ENCODE results near the gene PSMA6. TPM values are rescaled to one million over a fixed set of nuclear protein-coding genes. Genes with fewer than 3 reads are reported as not detected.
"Not testable (repeated sequence)": the region's sequence is repeated elsewhere in the genome, so short reads cannot be mapped to it uniquely, and the experiment has no call there.

The PSMA6 gene
- total and polyA plus RNA-seq, 10 of the 15 experiments (the other 5 are each of a cell fraction or from before 2014, with no cell fraction given), result 267 to 1,363 (median 402) TPM

GRCh38 chr14:35348044-35348380 lies 55.8 kb downstream of the PSMA6 start:
- H3K4me1 ChIP-seq (ENCODE audit: control insufficient read depth, insufficient read depth, low read length); intact Hi-C loops (cut with micrococcal nuclease; ENCODE audit: unreplicated experiment); H2AFZ ChIP-seq (ENCODE audit: control insufficient read depth, low read depth, low read length); in situ Hi-C loops (cut with MboI); H3K36me3 ChIP-seq (ENCODE audit: control insufficient read depth in 2 of 2, insufficient read depth in 2 of 2, low read length in 1 of 2); H3K4me3 ChIP-seq; H3K9ac ChIP-seq (ENCODE audit: control insufficient read depth, insufficient read depth, low read length); CTCF ChIA-PET; H4K20me1 ChIP-seq (ENCODE audit: control insufficient read depth, insufficient read depth); ATAC-seq; BruUV-seq (replicated peaks); H3K27me3 ChIP-seq (replicated peaks in 1 of 2; ENCODE audit: control insufficient read depth in 2 of 2, insufficient read depth in 2 of 2, low read length in 1 of 2); H3K4me2 ChIP-seq (ENCODE audit: control insufficient read depth, insufficient read depth); POLR2A ChIA-PET; RAD21 ChIA-PET (ENCODE audit: unreplicated experiment); H3K9me3 ChIP-seq (replicated peaks; ENCODE audit: control insufficient read depth, insufficient read depth, low read length); FAIRE-seq; H3K79me2 ChIP-seq (ENCODE audit: control insufficient read depth, insufficient read depth, low read length); H3K27ac ChIP-seq (ENCODE audit: control insufficient read depth, insufficient read depth); DNase-seq (ENCODE audit: low read depth, low spot score): not testable (repeated sequence)
- SMC1A ChIA-PET (ENCODE audit: uncharacterized antibody, unreplicated experiment), result interaction anchor here (0.6 kb wide), 1 partner anchor 226 kb away, joined by 3 read pairs; no protein-coding TSS in a partner anchor
- WGBS (ENCODE audit: insufficient coverage, insufficient replicate concordance, low lambda C conversion rate, missing lambda C conversion rate), result 60% methylated on average over 6 of the region's 6 CpGs

DNA sequence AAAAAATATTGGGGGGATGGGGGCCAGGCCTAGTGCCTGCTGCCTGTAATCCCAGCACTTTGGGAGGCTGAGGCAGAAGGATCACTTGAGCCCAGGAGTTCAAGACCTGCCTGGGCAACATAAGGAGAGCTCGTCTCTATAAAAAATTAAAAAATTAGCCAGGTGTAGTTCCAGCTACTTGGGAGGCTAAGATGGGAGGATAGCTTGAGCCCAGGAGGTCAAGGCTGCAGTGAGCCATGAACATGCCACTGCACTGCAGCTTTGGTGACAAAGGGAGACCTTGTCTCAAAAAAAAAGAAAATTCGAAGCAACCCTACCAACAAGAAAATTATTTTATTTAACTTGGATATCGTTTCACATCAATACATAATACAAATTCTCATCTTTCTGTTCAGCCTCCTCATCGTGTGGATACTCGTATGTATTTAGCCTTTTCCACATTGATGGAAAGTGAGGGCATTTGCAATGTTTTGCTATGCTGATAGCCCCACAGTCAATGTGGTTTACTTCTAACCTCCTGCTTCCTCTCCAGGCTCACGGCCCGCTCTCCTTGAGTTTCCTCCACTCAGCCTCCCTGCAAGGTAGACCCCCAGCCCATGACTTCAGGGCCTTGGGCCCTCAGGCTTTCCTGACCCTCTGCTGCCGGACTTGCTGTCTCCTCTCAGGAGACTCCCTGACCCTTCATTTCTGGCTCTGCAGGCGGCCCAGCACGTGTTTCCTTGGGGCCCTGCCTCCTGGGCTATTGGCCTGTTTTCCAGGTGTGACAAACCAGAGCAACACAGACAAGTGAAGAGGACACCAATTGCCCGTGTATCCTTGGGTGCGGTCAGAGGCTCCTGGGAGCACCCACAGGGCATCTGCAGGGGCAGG lies 57.5 kb downstream of the PSMA6 start:
- no peak for ATAC-seq
- no peaks in the 10 kb centered on the region for H4K20me1 ChIP-seq (ENCODE audit: control insufficient read depth, insufficient read depth)
- no peaks in the 10 kb centered on the region for H3K79me2 ChIP-seq (ENCODE audit: control insufficient read depth, insufficient read depth, low read length)
- no peaks in the 10 kb centered on the region for H3K9me3 ChIP-seq (replicated peaks; ENCODE audit: control insufficient read depth, insufficient read depth, low read length)
- 71% methylated on average over 12 of the region's 12 CpGs for whole genome bisulfite sequencing (ENCODE audit: insufficient coverage, insufficient replicate concordance, low lambda C conversion rate, missing lambda C conversion rate)
- no peak overlapping the region for H3K27ac ChIP-seq (ENCODE audit: control insufficient read depth, insufficient read depth)
- BruUV-seq (replicated peaks), result no TSS peak
- no peak overlapping the region for H3K9ac ChIP-seq (ENCODE audit: control insufficient read depth, insufficient read depth, low read length)
- CTCF ChIA-PET, result interaction anchor here (0.6 to 1.3 kb wide), 2 partner anchors 8 to 15 kb away, joined by 3 read pairs; no protein-coding TSS in a partner anchor
- no peaks in the 10 kb centered on the region for H3K36me3 ChIP-seq (ENCODE audit: control insufficient read depth in 2 of 2, insufficient read depth in 2 of 2, low read length in 1 of 2)
- no peak for DNase-seq (ENCODE audit: low read depth, low spot score)
- in situ Hi-C loops (cut with MboI) (no loop called here), intact Hi-C loops (cut with micrococcal nuclease; ENCODE audit: unreplicated experiment) (no loop called here)
- no peak overlapping the region for H2AFZ ChIP-seq (ENCODE audit: control insufficient read depth, low read depth, low read length)
- POLR2A ChIA-PET, result no interaction called here
- H3K4me3 ChIP-seq, result no peak overlapping the region
- H3K4me2 ChIP-seq (ENCODE audit: control insufficient read depth, insufficient read depth), result no peak overlapping the region
- no peak for TF ChIP-seq ATF2 (IDR thresholded peaks at IDR 0.05; ENCODE audit: low read length)
- no peak for TF ChIP-seq IKZF2 (IDR thresholded peaks at IDR 0.05)
- no peak for TF ChIP-seq POU2F2 (IDR thresholded peaks at IDR 0.05; ENCODE audit: borderline replicate concordance, low read depth, low read length)
- TF ChIP-seq PAX8 (IDR thresholded peaks at IDR 0.05), result no peak
- no peak for TF ChIP-seq TAF1 (IDR thresholded peaks at IDR 0.05; ENCODE audit: borderline replicate concordance, low read depth, low read length)
- TF ChIP-seq SIX5 (IDR thresholded peaks at IDR 0.05; ENCODE audit: low read depth, low read length, severe bottlenecking), result no peak
- no peak for TF ChIP-seq CHD1 (IDR thresholded peaks at IDR 0.05; ENCODE audit: low read depth, low read length)
- no peak for TF ChIP-seq SMC3 (IDR thresholded peaks at IDR 0.05; ENCODE audit: borderline replicate concordance, low read length)
- TF ChIP-seq MXI1 (IDR thresholded peaks at IDR 0.05; ENCODE audit: low read depth, low read length), result no peak
- SMC1A ChIA-PET (ENCODE audit: uncharacterized antibody, unreplicated experiment), result no interaction called here
- no peaks in the 10 kb centered on the region for H3K27me3 ChIP-seq (replicated peaks in 1 of 2; ENCODE audit: control insufficient read depth in 2 of 2, insufficient read depth in 2 of 2, low read length in 1 of 2)
- RAD21 ChIA-PET (ENCODE audit: unreplicated experiment), result no interaction called here
- H3K4me1 ChIP-seq (ENCODE audit: control insufficient read depth, insufficient read depth, low read length), result no peaks in the 10 kb centered on the region
- FAIRE-seq, result no peak

Measured in GM12878 (cell line).